OCI-LY1 (cell line): ENCODE data around the gene SLC22A23.

Experiments
- H2AFZ ChIP-seq: fragments of 200-600 bp; sonication (generic), shearing (Covaris generic); 2 replicates; pipeline ENCODE4 v1.6.0; 2014; ENCODE audit warnings: antibody characterized with exemption, mild to moderate bottlenecking, low read length
- H3F3A ChIP-seq: fragments of 200-600 bp; sonication (generic), shearing (Covaris generic); 2 replicates; pipeline ENCODE4 v1.6.0; 2014; ENCODE audit warnings: mild to moderate bottlenecking, antibody characterized with exemption, low read length, moderate library complexity; ENCODE audit not compliant: insufficient read depth
- H3K27ac ChIP-seq: fragments of 200-600 bp; sonication (generic); 2 replicates; pipeline ENCODE4 v1.5.1; 2014; ENCODE audit warnings: low read length, mixed run types, mild to moderate bottlenecking, low read depth; ENCODE audit not compliant: poor library complexity, severe bottlenecking
- H3K27me3 ChIP-seq: fragments of 200-600 bp; sonication (generic); 2 replicates; pipeline ENCODE4 v1.6.0; 2014; ENCODE audit warnings: antibody characterized with exemption, mild to moderate bottlenecking, low read length, moderate library complexity; ENCODE audit not compliant: insufficient read depth
- H3K36me3 ChIP-seq: fragments of 200-600 bp; sonication (generic); 2 replicates; pipeline ENCODE4 v1.6.1; 2014; ENCODE audit warnings: mild to moderate bottlenecking, antibody characterized with exemption, low read length, moderate library complexity, mixed read lengths; ENCODE audit not compliant: insufficient read depth
- H3K4me1 ChIP-seq: fragments of 200-600 bp; sonication (generic); 2 replicates; pipeline ENCODE4 v1.5.1; 2014; ENCODE audit warnings: mild to moderate bottlenecking, low read length, moderate library complexity; ENCODE audit not compliant: insufficient read depth, severe bottlenecking
- H3K4me2 ChIP-seq: fragments of 200-600 bp; sonication (generic), shearing (Covaris generic); 2 replicates; pipeline ENCODE4 v1.6.1; 2014; ENCODE audit warnings: low read length
- H3K4me3 ChIP-seq: fragments of 200-600 bp; sonication (generic); 2 replicates; pipeline ENCODE4 v1.5.1; 2014; ENCODE audit warnings: low read length, low read depth, mild to moderate bottlenecking, mixed read lengths; ENCODE audit not compliant: poor library complexity, severe bottlenecking
- H3K79me2 ChIP-seq: fragments of 200-600 bp; shearing (Covaris generic); 2 replicates; pipeline ENCODE4 v1.6.1; 2016; ENCODE audit warnings: mixed run types, low read length, mixed read lengths; ENCODE audit not compliant: insufficient read depth
- H3K9ac ChIP-seq: fragments of 200-600 bp; sonication (generic), shearing (Covaris generic); 2 replicates; pipeline ENCODE4 v1.6.1; 2014; ENCODE audit warnings: mild to moderate bottlenecking, low read length, mixed read lengths
- H3K9me2 ChIP-seq: fragments of 200-600 bp; sonication (generic), shearing (Covaris generic); 2 replicates; pipeline ENCODE4 v1.6.1; 2014; ENCODE audit warnings: low read depth, mild to moderate bottlenecking, low read length, mixed read lengths
- H3K9me3 ChIP-seq: fragments of 200-600 bp; shearing (Covaris generic); 2 replicates; pipeline ENCODE4 v1.6.1; 2014; ENCODE audit warnings: low read length, mixed read lengths
- H4K20me1 ChIP-seq: fragments of 200-600 bp; sonication (generic), shearing (Covaris generic); 2 replicates; pipeline ENCODE4 v1.6.0; 2016; ENCODE audit warnings: mild to moderate bottlenecking, low read length; ENCODE audit not compliant: insufficient read depth
- EZH2 ChIP-seq: fragments of 200-600 bp; sonication (generic), shearing (Covaris generic); IDR thresholded peaks from 2 replicates; pipeline ENCODE4 v1.8.0; 2017; ENCODE audit warnings: borderline replicate concordance, mixed run types, mild to moderate bottlenecking, antibody characterized with exemption, low read length, moderate library complexity, mixed read lengths
- TF ChIP-seq, protein P1 (sequence below): fragments of 200-600 bp; sonication (generic), shearing (Covaris generic); IDR thresholded peaks from 2 replicates; pipeline ENCODE4 v1.5.1; 2017; ENCODE audit warnings: mild to moderate bottlenecking, antibody characterized with exemption, low read length, moderate library complexity, mixed read lengths

The SLC22A23 gene

DNA sequence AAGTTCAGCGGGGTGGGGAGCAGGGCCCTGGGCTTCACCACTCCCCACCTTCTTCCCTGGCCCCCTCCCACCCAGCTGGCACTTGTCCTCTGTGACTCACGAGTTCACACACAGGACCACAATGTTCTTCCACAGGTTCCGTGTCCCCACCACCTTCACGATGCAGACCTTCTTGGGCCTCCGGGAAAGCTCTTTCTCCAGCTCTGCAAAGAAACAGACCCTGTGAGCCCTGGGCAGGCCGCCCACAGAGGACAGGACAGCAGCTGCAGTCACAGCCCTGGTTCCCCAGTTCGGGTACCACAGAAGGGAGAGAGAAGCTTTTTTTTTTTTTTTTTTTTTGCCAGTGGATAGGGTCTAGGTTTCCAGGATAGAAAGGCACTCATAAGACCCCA, 167.2 kb downstream of the SLC22A23 start:
- Histone ChIP-seq H3K27me3 (no peaks in the 10 kb centered on the region; the same call in 1 of the 2 replicates), H3F3A (no peaks in the 10 kb centered on the region), H3K4me1 (peaks cover 19% of the 10 kb centered on the region), H4K20me1 (no peaks in the 10 kb centered on the region), H3K4me3 (no peak overlapping the region), H3K27ac (no peak overlapping the region), H2AFZ (no peak overlapping the region), H3K9me2 (no peaks in the 10 kb centered on the region), H3K36me3 (no peaks in the 10 kb centered on the region), H3K4me2 (no peak overlapping the region), H3K9ac (no peak overlapping the region), H3K79me2 (no peaks in the 10 kb centered on the region), H3K9me3 (no peaks in the 10 kb centered on the region)
- TF ChIP-seq, protein P1, sequence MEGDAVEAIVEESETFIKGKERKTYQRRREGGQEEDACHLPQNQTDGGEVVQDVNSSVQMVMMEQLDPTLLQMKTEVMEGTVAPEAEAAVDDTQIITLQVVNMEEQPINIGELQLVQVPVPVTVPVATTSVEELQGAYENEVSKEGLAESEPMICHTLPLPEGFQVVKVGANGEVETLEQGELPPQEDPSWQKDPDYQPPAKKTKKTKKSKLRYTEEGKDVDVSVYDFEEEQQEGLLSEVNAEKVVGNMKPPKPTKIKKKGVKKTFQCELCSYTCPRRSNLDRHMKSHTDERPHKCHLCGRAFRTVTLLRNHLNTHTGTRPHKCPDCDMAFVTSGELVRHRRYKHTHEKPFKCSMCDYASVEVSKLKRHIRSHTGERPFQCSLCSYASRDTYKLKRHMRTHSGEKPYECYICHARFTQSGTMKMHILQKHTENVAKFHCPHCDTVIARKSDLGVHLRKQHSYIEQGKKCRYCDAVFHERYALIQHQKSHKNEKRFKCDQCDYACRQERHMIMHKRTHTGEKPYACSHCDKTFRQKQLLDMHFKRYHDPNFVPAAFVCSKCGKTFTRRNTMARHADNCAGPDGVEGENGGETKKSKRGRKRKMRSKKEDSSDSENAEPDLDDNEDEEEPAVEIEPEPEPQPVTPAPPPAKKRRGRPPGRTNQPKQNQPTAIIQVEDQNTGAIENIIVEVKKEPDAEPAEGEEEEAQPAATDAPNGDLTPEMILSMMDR = no peak
- no peak for TF ChIP-seq EZH2

GRCh38 chr6:3288711-3289663, 167.9 kb downstream of the SLC22A23 start:
- Histone ChIP-seq H3K9ac (no peak overlapping the region), H4K20me1 (no peaks in the 10 kb centered on the region), H3F3A (no peaks in the 10 kb centered on the region), H3K4me2 (no peak overlapping the region), H3K9me3 (no peaks in the 10 kb centered on the region), H3K79me2 (no peaks in the 10 kb centered on the region), H3K36me3 (no peaks in the 10 kb centered on the region), H3K27me3 (no peaks in the 10 kb centered on the region; the same call in 1 of the 2 replicates), H3K9me2 (no peaks in the 10 kb centered on the region), H2AFZ (no peak overlapping the region), H3K4me1 (peaks cover 19% of the 10 kb centered on the region), H3K4me3 (no peak overlapping the region), H3K27ac (no peak overlapping the region)
- TF ChIP-seq, protein P1 = no peak
- no peak for TF ChIP-seq EZH2

GRCh38 chr6:3287976-3288707, 168.7 kb downstream of the SLC22A23 start:
- no peaks in the 10 kb centered on the region for H3K9me3 ChIP-seq
- no peaks in the 10 kb centered on the region for H4K20me1 ChIP-seq
- no peak overlapping the region for H3K4me2 ChIP-seq
- H2AFZ ChIP-seq = no peak overlapping the region
- H3F3A ChIP-seq = no peaks in the 10 kb centered on the region
- H3K9me2 ChIP-seq = no peaks in the 10 kb centered on the region
- H3K9ac ChIP-seq = no peak overlapping the region
- TF ChIP-seq, protein P1 = no peak
- no peak for TF ChIP-seq EZH2
- peaks cover 19% of the 10 kb centered on the region for H3K4me1 ChIP-seq
- H3K27me3 ChIP-seq = no peaks in the 10 kb centered on the region; the same call in 1 of the 2 replicates
- no peaks in the 10 kb centered on the region; the same call in 1 of the 2 replicates for H3K36me3 ChIP-seq
- H3K79me2 ChIP-seq = no peaks in the 10 kb centered on the region
- no peak overlapping the region for H3K27ac ChIP-seq
- no peak overlapping the region for H3K4me3 ChIP-seq
